GM12875 (cell line): ENCODE data around the gene CLPX.

Experiments
- H3K4me3 ChIP-seq: one replicate; pipeline ENCODE4 v1.5.1; 2011; ENCODE audit warnings: low read depth, low read length, control low read depth
- CTCF ChIP-seq: IDR thresholded peaks from 2 replicates; pipeline ENCODE4 v1.5.1; 2011; ENCODE audit warnings: low read depth, mild to moderate bottlenecking, control low read depth, inconsistent platforms, low read length, moderate library complexity, borderline replicate concordance; ENCODE audit not compliant: insufficient read depth

The CLPX gene

GRCh38 chr15:65206750-65207149 is 21.6 kb upstream of the CLPX start:
- TF ChIP-seq CTCF = no peak
- H3K4me3 ChIP-seq = no peak overlapping the region

- no peak for TF ChIP-seq CTCF
- H3K4me3 ChIP-seq = no peak overlapping the region
Observed at GRCh38 chr15:65204931-65205660, 20.0 kb upstream of the CLPX start.

- no peak overlapping the region for H3K4me3 ChIP-seq
- TF ChIP-seq CTCF = no peak
Observed at GRCh38 chr15:65204236-65204930, 19.2 kb upstream of the CLPX start.

GRCh38 chr15:65201918-65202317 is 16.8 kb upstream of the CLPX start:
- no peak overlapping the region for H3K4me3 ChIP-seq
- no peak for TF ChIP-seq CTCF

GRCh38 chr15:65198571-65198970 is 13.4 kb upstream of the CLPX start:
- H3K4me3 ChIP-seq = no peak overlapping the region
- TF ChIP-seq CTCF = no peak

GRCh38 chr15:65197337-65197645 is 12.1 kb upstream of the CLPX start:
- no peak overlapping the region for H3K4me3 ChIP-seq
- no peak for TF ChIP-seq CTCF
